WTC11 (cell line): ENCODE measurements around the gene ALAS1. TPM values are rescaled to one million over a fixed set of nuclear protein-coding genes. Genes with fewer than 3 reads are reported as not detected.

Source experiments
- ATAC-seq: fragments of 200-7000 bp; cut with Tn5 transposase; 2 replicates; pipeline ENCODE4 v1.10.0; 2021; ENCODE audit warnings: mild to moderate bottlenecking, moderate library complexity
- CTCF ChIA-PET: fragments of 300-600 bp; sonication (Branson Sonifier 250); formaldehyde crosslinking; loops from one replicate; lab custom pipeline; 2021; ENCODE audit warnings: antibody characterized with exemption; lab: Charles Lee
- POLR2A ChIA-PET: fragments of 350-600 bp; sonication (Branson Sonifier 250); formaldehyde crosslinking; loops from one replicate; lab custom pipeline; 2021; ENCODE audit warnings: antibody characterized with exemption; lab: Charles Lee
- DNase-seq: peaks from one replicate; pipeline ENCODE4 v3.0.0; 2021; ENCODE audit warnings: low spot score
- H3K27ac Mint-ChIP-seq: 2 replicates; pipeline ENCODE4 v1.8.0; 2021; ENCODE audit warnings: mixed read lengths
- H3K27me3 Mint-ChIP-seq: 2 replicates; pipeline ENCODE4 v1.8.0; 2021; ENCODE audit warnings: low read depth, mild to moderate bottlenecking, moderate library complexity, mixed read lengths
- H3K36me3 Mint-ChIP-seq: 2 replicates; pipeline ENCODE4 v1.8.0; 2021; ENCODE audit warnings: mixed read lengths
- H3K4me1 Mint-ChIP-seq: 2 replicates; pipeline ENCODE4 v1.8.0; 2022; ENCODE audit warnings: mixed read lengths
- H3K4me3 Mint-ChIP-seq: 2 replicates; pipeline ENCODE4 v1.8.0; 2021; ENCODE audit warnings: mild to moderate bottlenecking, moderate library complexity, mixed read lengths
- H3K9me3 Mint-ChIP-seq: 2 replicates; pipeline ENCODE4 v1.8.0; 2021; ENCODE audit warnings: mixed read lengths
- ETV6 ChIP-seq: sonication (generic); formaldehyde crosslinking; IDR thresholded peaks from 2 replicates; pipeline ENCODE4 v1.8.1; 2022; ENCODE audit warnings: mild to moderate bottlenecking, missing genetic modification reagents
- KAT7 ChIP-seq: sonication (generic); formaldehyde crosslinking; IDR thresholded peaks from 2 replicates; pipeline ENCODE4 v1.8.1; 2023; ENCODE audit warnings: missing genetic modification reagents, mild to moderate bottlenecking, borderline replicate concordance
- MXD4 ChIP-seq: fragments of 250-450 bp; sonication (Bioruptor Pico); IDR thresholded peaks from 2 replicates; pipeline ENCODE4 v1.8.0; 2021; ENCODE audit warnings: mild to moderate bottlenecking, moderate library complexity, borderline replicate concordance
- SP1 ChIP-seq: sonication (generic); formaldehyde crosslinking; conservative IDR thresholded peaks from 2 replicates; pipeline ENCODE4 v1.8.1; 2022; ENCODE audit warnings: missing genetic modification reagents
- TP53 ChIP-seq: sonication (generic); formaldehyde crosslinking; IDR thresholded peaks from 2 replicates; pipeline ENCODE4 v1.8.1; 2023; ENCODE audit warnings: mild to moderate bottlenecking, missing genetic modification reagents
- ZNF121 ChIP-seq: sonication (generic); formaldehyde crosslinking; IDR thresholded peaks from 2 replicates; pipeline ENCODE4 v1.8.0; 2023; ENCODE audit warnings: missing genetic modification reagents
- ZNF416 ChIP-seq: fragments of 250-450 bp; sonication (Bioruptor Pico); IDR thresholded peaks from 2 replicates; pipeline ENCODE4 v1.9.0; 2021; ENCODE audit warnings: mild to moderate bottlenecking, inconsistent platforms
- ZNF423 ChIP-seq: fragments of 250-450 bp; sonication (Bioruptor Pico); IDR thresholded peaks from 2 replicates; pipeline ENCODE4 v2.1.2; 2022; ENCODE audit warnings: mild to moderate bottlenecking, moderate library complexity
- total RNA-seq: library from RNA; stranded (reverse); gene quantifications from 3 replicates; pipeline ENCODE4 v1.2.3, GENCODE V29; 2021
- TF ChIP-seq, protein P1 (sequence below): fragments of 250-450 bp; sonication (Bioruptor Pico); IDR thresholded peaks from 2 replicates; pipeline ENCODE4 v1.9.0; 2021; ENCODE audit warnings: mild to moderate bottlenecking
- TF ChIP-seq, protein P2 (sequence below): sonication (generic); formaldehyde crosslinking; IDR thresholded peaks from 2 replicates; pipeline ENCODE4 v1.8.0; 2023; ENCODE audit warnings: missing genetic modification reagents, mild to moderate bottlenecking, borderline replicate concordance
- TF ChIP-seq, protein P3 (sequence below): fragments of 250-450 bp; sonication (Bioruptor Pico); IDR thresholded peaks from 2 replicates; pipeline ENCODE4 v1.9.0; 2021; ENCODE audit warnings: mild to moderate bottlenecking, borderline replicate concordance
- TF ChIP-seq, protein P4 (sequence below): fragments of 250-450 bp; sonication (Bioruptor Pico); IDR thresholded peaks from 2 replicates; pipeline ENCODE4 v2.1.2; 2022; ENCODE audit warnings: mild to moderate bottlenecking, moderate library complexity
- TF ChIP-seq, protein P5 (sequence below): sonication (generic); formaldehyde crosslinking; IDR thresholded peaks from 2 replicates; pipeline ENCODE4 v1.8.0; 2022; ENCODE audit warnings: mild to moderate bottlenecking, missing genetic modification reagents

ALAS1 gene
- total RNA-seq, 1 experiment from 2014 or later: 39.1 TPM

DNA sequence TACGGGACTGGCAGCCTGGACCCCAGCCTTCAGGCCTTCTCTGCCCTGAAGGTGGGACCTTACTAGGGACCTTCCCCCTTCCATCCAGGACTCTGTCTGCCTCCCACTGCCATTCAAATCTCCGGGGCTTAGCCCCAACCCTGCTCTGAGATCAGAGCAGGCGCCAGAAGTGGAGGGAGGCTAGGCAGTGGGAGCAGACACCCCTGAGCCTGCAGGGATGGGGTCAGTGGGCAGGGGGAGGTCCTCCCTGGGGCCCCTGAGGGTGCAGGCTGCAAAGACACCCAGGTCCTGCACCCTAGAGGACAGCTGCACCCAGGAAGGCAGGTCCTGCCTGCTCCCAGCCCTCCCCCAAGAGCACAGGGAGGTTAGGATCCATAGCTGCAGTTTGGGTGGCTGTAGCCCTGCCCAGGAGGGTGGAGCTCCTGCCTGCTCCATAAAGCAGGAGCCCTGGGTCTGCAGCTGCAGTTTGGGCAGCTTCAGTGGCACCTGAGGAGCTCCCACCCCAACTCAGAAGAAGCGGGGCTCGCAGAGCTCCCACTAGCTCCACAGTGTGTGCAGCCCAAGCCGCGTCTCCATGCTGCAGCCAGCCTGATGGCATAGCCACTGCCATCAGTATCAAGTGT, 35.6 kb upstream of the ALAS1 start:
- Mint-ChIP-seq H3K27me3 (peaks cover 7% of the 10 kb centered on the region), H3K4me3 (no peak overlapping the region), H3K9me3 (peaks cover 22% of the 10 kb centered on the region), H3K4me1 (peaks cover 15% of the 10 kb centered on the region), H3K27ac (no peak overlapping the region), H3K36me3 (peaks cover 21% of the 10 kb centered on the region)
- ATAC-seq: no peak
- no peak for DNase-seq
- TF ChIP-seq ZNF121 (CRISPR knock-in tag) (no peak), ETV6 (CRISPR knock-in tag) (no peak), TP53 (CRISPR knock-in tag) (no peak), MXD4 (CRISPR knock-in tag) (no peak), KAT7 (no peak), ZNF423 (CRISPR knock-in tag) (no peak)
- TF ChIP-seq, protein P1, sequence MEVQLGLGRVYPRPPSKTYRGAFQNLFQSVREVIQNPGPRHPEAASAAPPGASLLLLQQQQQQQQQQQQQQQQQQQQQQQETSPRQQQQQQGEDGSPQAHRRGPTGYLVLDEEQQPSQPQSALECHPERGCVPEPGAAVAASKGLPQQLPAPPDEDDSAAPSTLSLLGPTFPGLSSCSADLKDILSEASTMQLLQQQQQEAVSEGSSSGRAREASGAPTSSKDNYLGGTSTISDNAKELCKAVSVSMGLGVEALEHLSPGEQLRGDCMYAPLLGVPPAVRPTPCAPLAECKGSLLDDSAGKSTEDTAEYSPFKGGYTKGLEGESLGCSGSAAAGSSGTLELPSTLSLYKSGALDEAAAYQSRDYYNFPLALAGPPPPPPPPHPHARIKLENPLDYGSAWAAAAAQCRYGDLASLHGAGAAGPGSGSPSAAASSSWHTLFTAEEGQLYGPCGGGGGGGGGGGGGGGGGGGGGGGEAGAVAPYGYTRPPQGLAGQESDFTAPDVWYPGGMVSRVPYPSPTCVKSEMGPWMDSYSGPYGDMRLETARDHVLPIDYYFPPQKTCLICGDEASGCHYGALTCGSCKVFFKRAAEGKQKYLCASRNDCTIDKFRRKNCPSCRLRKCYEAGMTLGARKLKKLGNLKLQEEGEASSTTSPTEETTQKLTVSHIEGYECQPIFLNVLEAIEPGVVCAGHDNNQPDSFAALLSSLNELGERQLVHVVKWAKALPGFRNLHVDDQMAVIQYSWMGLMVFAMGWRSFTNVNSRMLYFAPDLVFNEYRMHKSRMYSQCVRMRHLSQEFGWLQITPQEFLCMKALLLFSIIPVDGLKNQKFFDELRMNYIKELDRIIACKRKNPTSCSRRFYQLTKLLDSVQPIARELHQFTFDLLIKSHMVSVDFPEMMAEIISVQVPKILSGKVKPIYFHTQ (CRISPR knock-in tag): no peak
- TF ChIP-seq, protein P2, sequence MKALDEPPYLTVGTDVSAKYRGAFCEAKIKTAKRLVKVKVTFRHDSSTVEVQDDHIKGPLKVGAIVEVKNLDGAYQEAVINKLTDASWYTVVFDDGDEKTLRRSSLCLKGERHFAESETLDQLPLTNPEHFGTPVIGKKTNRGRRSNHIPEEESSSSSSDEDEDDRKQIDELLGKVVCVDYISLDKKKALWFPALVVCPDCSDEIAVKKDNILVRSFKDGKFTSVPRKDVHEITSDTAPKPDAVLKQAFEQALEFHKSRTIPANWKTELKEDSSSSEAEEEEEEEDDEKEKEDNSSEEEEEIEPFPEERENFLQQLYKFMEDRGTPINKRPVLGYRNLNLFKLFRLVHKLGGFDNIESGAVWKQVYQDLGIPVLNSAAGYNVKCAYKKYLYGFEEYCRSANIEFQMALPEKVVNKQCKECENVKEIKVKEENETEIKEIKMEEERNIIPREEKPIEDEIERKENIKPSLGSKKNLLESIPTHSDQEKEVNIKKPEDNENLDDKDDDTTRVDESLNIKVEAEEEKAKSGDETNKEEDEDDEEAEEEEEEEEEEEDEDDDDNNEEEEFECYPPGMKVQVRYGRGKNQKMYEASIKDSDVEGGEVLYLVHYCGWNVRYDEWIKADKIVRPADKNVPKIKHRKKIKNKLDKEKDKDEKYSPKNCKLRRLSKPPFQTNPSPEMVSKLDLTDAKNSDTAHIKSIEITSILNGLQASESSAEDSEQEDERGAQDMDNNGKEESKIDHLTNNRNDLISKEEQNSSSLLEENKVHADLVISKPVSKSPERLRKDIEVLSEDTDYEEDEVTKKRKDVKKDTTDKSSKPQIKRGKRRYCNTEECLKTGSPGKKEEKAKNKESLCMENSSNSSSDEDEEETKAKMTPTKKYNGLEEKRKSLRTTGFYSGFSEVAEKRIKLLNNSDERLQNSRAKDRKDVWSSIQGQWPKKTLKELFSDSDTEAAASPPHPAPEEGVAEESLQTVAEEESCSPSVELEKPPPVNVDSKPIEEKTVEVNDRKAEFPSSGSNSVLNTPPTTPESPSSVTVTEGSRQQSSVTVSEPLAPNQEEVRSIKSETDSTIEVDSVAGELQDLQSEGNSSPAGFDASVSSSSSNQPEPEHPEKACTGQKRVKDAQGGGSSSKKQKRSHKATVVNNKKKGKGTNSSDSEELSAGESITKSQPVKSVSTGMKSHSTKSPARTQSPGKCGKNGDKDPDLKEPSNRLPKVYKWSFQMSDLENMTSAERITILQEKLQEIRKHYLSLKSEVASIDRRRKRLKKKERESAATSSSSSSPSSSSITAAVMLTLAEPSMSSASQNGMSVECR (CRISPR knock-in tag): no peak
- TF ChIP-seq, protein P3, sequence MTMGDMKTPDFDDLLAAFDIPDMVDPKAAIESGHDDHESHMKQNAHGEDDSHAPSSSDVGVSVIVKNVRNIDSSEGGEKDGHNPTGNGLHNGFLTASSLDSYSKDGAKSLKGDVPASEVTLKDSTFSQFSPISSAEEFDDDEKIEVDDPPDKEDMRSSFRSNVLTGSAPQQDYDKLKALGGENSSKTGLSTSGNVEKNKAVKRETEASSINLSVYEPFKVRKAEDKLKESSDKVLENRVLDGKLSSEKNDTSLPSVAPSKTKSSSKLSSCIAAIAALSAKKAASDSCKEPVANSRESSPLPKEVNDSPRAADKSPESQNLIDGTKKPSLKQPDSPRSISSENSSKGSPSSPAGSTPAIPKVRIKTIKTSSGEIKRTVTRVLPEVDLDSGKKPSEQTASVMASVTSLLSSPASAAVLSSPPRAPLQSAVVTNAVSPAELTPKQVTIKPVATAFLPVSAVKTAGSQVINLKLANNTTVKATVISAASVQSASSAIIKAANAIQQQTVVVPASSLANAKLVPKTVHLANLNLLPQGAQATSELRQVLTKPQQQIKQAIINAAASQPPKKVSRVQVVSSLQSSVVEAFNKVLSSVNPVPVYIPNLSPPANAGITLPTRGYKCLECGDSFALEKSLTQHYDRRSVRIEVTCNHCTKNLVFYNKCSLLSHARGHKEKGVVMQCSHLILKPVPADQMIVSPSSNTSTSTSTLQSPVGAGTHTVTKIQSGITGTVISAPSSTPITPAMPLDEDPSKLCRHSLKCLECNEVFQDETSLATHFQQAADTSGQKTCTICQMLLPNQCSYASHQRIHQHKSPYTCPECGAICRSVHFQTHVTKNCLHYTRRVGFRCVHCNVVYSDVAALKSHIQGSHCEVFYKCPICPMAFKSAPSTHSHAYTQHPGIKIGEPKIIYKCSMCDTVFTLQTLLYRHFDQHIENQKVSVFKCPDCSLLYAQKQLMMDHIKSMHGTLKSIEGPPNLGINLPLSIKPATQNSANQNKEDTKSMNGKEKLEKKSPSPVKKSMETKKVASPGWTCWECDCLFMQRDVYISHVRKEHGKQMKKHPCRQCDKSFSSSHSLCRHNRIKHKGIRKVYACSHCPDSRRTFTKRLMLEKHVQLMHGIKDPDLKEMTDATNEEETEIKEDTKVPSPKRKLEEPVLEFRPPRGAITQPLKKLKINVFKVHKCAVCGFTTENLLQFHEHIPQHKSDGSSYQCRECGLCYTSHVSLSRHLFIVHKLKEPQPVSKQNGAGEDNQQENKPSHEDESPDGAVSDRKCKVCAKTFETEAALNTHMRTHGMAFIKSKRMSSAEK: no peak
- POLR2A ChIA-PET: interaction anchor here (0.5 to 0.6 kb wide), 2 partner anchors 166 to 349 kb away, joined by 3 read pairs; no protein-coding TSS in a partner anchor
- CTCF ChIA-PET: interaction anchor here (1.0 to 1.3 kb wide), 2 partner anchors 8 to 158 kb away, joined by 4 to 5 read pairs; no protein-coding TSS in a partner anchor

DNA sequence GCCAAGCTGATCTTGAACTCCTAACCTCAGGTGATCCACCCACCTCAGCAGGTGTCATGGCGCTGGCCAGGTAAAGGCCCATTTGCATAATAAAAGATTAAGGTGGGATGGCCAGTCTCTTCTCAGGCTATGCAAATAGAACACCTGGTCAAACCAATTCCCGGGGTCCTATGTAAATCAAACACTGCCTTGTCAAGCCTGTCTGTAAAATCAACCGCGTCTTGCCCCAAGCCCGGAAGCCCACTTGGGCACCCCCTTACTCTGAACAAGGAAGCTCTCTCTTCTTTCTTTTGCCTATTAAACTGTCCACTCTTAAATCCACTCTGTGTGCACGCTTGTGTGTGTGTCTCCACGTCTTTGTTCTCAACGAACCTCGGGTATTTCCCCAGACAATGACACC, 30.7 kb upstream of the ALAS1 start:
- ChIA-PET POLR2A (no interaction called here), CTCF (interaction anchor here (0.7 to 2.1 kb wide), 4 partner anchors 10 to 163 kb away, joined by 3 to 7 read pairs (median 4); partner anchors contain the start of gene POC1A)
- H3K9me3 Mint-ChIP-seq: peaks cover 22% of the 10 kb centered on the region
- H3K4me3 Mint-ChIP-seq: peak overlapping the region; percentile 42
- peak; percentile 91 for ATAC-seq
- peaks cover 7% of the 10 kb centered on the region for H3K27me3 Mint-ChIP-seq
- peaks cover 21% of the 10 kb centered on the region for H3K36me3 Mint-ChIP-seq
- H3K4me1 Mint-ChIP-seq: peaks cover 23% of the 10 kb centered on the region
- TF ChIP-seq SP1 (CRISPR knock-in tag) (0 out of 2 replicates have a peak, but pooled peaks have one; percentile 32), ZNF416 (CRISPR knock-in tag) (no peak)
- TF ChIP-seq, protein P4, sequence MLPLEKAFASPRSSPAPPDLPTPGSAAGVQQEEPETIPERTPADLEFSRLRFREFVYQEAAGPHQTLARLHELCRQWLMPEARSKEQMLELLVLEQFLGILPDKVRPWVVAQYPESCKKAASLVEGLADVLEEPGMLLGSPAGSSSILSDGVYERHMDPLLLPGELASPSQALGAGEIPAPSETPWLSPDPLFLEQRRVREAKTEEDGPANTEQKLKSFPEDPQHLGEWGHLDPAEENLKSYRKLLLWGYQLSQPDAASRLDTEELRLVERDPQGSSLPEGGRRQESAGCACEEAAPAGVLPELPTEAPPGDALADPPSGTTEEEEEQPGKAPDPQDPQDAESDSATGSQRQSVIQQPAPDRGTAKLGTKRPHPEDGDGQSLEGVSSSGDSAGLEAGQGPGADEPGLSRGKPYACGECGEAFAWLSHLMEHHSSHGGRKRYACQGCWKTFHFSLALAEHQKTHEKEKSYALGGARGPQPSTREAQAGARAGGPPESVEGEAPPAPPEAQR (CRISPR knock-in tag): no peak
- TF ChIP-seq, protein P2 (CRISPR knock-in tag): no peak
- TF ChIP-seq, protein P5, sequence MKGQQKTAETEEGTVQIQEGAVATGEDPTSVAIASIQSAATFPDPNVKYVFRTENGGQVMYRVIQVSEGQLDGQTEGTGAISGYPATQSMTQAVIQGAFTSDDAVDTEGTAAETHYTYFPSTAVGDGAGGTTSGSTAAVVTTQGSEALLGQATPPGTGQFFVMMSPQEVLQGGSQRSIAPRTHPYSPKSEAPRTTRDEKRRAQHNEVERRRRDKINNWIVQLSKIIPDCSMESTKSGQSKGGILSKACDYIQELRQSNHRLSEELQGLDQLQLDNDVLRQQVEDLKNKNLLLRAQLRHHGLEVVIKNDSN: 0 out of 2 replicates have a peak, but pooled peaks have one; percentile 12
- DNase-seq: peak; percentile 66
- H3K27ac Mint-ChIP-seq: peak overlapping the region; percentile 96
